GM12865 (cell line): Measurements from ENCODE around the gene CPA1.
A peak's percentile ranks its signal among the peaks of the same experiment; 100 is the strongest.

ENCODE experiments used
- DNase-seq: peaks from one replicate; pipeline ENCODE4 v3.0.0; 2010; ENCODE audit warnings: low read depth
- H3K4me3 ChIP-seq: 2 replicates; pipeline ENCODE4 v1.5.1; 2011; ENCODE audit warnings: mild to moderate bottlenecking, low read depth, low read length, control low read depth
- TF ChIP-seq, protein P1 (sequence below): IDR thresholded peaks from 2 replicates; pipeline ENCODE4 v1.5.1; 2011; ENCODE audit warnings: low read length, control low read depth, low read depth, inconsistent platforms; ENCODE audit not compliant: insufficient read depth; ENCODE audit errors: missing control alignments

Gene CPA1

DNA sequence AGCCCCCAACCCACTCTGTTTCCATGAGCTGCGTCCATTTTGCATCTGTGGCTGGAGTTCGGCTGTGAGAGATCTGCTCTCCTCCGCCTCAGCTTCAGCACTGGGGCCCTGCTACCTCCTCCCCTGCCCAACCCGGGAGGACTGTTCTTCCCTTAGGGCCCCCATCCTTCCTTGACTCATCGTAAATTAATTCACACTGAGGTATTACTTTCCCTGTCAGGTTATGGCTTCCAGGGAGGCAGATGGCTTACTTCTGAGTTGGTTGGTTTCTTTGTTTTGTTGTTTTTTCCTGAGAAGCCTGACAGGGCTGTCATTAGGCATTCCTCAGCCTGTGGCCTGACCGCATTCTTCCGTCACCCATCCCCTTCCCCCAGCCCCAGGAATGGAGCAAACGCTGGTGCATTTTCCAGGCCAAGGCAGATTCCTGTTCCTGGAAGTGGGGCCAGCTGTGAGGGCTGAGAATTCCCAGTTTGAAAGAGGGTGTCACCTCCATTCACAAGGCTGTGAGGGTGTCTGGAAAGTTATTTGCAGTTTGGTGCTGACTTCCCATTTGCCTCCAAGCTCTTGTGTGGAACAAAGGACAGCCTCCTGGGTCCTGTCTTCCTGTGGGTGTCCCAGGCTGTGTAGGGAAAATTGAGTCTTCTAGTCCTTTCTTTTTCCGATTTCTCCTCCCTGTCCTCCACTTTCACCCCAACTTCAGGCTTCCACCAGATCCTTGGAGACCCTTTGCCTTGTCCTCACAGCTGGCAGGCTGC, 24.0 kb upstream of the CPA1 start:
- H3K4me3 ChIP-seq, result no peak overlapping the region
- no peak for DNase-seq
- TF ChIP-seq, protein P1, sequence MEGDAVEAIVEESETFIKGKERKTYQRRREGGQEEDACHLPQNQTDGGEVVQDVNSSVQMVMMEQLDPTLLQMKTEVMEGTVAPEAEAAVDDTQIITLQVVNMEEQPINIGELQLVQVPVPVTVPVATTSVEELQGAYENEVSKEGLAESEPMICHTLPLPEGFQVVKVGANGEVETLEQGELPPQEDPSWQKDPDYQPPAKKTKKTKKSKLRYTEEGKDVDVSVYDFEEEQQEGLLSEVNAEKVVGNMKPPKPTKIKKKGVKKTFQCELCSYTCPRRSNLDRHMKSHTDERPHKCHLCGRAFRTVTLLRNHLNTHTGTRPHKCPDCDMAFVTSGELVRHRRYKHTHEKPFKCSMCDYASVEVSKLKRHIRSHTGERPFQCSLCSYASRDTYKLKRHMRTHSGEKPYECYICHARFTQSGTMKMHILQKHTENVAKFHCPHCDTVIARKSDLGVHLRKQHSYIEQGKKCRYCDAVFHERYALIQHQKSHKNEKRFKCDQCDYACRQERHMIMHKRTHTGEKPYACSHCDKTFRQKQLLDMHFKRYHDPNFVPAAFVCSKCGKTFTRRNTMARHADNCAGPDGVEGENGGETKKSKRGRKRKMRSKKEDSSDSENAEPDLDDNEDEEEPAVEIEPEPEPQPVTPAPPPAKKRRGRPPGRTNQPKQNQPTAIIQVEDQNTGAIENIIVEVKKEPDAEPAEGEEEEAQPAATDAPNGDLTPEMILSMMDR, result no peak

DNA sequence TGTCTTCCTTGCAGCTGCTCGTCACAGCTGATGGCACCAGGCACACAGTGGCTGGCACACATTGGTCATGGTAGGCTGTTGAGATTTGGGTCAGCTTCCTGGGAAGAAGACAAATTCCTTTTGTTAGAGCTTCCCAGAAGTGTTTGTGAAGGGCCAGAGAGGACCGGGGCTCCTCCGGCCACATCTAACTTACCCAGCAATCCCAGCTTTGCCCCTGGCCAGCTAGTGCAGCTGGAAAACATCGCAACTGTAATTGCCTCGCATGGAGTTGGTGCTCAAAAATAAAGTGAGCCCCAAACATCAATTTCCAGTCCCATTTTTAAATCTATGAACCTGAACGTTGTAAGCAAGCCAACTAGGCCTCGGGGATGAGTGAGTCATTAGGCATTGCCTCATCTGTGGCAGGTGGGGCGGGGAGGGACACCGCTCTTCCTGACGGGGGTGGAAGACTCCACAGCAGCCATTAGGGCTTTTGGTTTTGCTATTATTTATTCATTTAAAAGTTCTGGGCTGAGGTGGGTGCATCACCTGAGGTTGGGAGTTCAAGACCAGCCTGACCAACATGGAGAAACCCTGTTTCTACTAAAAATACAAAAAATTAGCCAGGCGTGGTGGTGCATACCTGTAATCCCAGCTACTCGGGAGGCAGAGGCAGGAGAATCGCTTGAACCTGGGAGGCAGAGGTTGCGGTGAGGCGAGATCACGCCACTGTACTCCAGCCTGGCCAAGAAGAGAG, 23.2 kb upstream of the CPA1 start:
- TF ChIP-seq, protein P1, result no peak
- H3K4me3 ChIP-seq, result no peak overlapping the region
- DNase-seq, result peak; percentile 22

DNA sequence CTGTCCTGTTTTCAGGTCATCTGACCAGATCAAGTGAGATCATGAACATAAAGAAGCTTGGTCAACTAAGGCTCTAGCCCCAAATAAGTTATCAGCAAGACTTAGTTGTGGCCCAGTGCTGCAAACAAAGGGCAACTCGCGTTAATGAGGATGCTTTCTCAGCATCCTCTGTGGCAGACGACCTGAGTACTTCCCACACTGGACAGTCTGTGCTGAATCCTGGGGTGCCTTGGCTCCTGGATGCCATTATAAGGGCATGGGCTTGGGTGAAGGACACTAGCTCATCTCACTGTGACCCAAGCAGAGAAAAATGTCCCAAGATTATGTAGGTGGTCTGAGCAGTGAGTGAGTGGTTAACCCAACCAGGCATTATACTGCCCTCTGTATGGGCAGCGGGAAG, 21.8 kb upstream of the CPA1 start:
- TF ChIP-seq, protein P1, result no peak
- no peak for DNase-seq
- H3K4me3 ChIP-seq, result no peak overlapping the region

DNA sequence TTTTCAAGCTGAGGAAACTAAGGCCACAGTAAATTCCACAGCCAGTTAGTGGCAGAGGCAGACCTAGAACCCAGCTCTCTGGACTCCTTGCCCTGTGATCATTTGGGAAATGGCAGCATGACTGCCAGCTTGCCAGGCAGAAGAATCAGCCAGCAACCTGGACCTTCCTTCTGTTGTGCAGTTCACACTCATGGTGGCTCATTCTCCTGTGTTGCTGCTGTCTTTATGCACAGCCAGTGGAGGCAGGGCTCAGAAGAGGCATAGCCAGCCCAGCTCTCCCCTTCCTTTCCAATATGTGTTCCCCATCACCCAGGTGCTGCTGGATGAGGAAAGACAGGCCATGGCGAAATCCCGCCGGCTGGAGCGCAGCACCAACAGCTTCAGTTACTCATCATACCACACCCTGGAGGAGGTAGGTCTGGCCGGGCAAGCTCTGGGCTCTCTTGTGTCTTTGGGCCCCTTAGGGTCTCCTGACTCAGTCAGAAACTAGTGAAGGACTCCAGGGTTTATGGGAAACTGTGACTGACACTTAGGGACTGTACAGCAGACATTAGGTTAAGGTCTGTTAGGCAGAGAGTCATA, 20.9 kb upstream of the CPA1 start:
- no peak overlapping the region for H3K4me3 ChIP-seq
- DNase-seq, result peak; percentile 29
- TF ChIP-seq, protein P1, result no peak

DNA sequence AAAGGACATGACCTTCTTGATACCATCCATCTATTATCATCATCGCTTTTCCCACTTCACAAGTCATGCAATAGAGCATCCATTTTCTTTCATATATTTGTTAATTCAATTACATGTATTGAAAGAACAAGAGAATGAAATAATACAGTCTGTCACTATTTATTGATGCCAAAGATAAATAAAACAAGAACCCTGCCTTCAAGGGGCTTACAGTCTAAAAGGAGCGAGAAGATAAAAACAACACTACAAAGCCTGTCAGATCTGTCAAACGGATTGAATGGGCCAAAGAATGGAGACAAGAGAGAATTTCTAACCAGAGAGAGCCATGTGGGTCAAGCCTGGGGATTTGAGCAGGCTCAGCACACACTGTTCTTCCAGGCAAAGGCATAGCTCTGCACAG, 19.8 kb upstream of the CPA1 start:
- TF ChIP-seq, protein P1, result no peak
- no peak overlapping the region for H3K4me3 ChIP-seq
- no peak for DNase-seq

DNA sequence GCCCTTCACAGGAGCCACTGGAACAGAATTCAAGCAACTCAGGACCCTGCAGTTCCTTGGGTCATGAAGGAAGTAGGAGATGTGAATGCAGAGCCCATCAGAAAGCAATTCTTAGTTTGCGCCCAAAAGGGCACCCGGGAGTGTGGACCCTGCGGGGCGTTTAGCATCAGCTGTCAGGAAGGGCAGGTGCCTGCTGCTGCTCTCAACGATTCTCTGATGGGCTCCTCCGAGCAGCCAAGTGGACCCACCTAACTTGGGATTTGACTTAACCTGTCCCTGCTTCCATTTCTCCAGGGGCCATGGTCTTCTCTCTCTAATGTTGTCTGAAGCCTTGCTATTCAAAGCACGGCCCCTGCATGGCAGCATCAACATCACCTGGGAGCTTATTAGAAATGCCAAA, 18.6 kb upstream of the CPA1 start:
- TF ChIP-seq, protein P1, result no peak
- DNase-seq, result no peak
- H3K4me3 ChIP-seq, result no peak overlapping the region
